CD4-positive, alpha-beta T cell (primary cell): ENCODE results near the gene ARNT2. TPM values are rescaled to one million over a fixed set of nuclear protein-coding genes. Genes with fewer than 3 reads are reported as not detected.

Source experiments
- ATAC-seq: fragments of 200-7000 bp; cut with Tn5 transposase; one replicate; pipeline ENCODE4 v1.10.0; 2022; ENCODE audit warnings: mild to moderate bottlenecking; ENCODE audit not compliant: poor library complexity
- CTCF ChIA-PET: fragments of 350-600 bp; sonication (Branson Sonifier 250); formaldehyde crosslinking; loops from one replicate; lab custom pipeline; 2021; ENCODE audit warnings: antibody characterized with exemption, inconsistent platforms; lab: Charles Lee
- POLR2A ChIA-PET: fragments of 350-600 bp; sonication (Branson Sonifier 250); formaldehyde crosslinking; loops from one replicate; lab custom pipeline; 2021; ENCODE audit warnings: antibody characterized with exemption, inconsistent platforms; lab: Charles Lee
- DNase-seq, 14 experiments: peaks; one replicate each; pipeline ENCODE4 v3.0.0-alpha.2; 2013 to 2020; ENCODE audit warnings: mixed read lengths in 2 of 14
- H3K27ac ChIP-seq, 2 donors: one replicate each; pipeline versions ENCODE4 v1.5.1 to v1.7.0; 2013; ENCODE audit warnings: low read length in 2 of 2, low read depth in 1 of 2, mild to moderate bottlenecking in 1 of 2
- H3K27me3 ChIP-seq, 2 experiments: 1 replicate in 1 of 2; 2 replicates in 1 of 2; pipeline versions ENCODE4 v1.6.1 to v1.7.0; 2013; ENCODE audit warnings: low read length in 2 of 2, control low read depth in 1 of 2, mild to moderate bottlenecking in 1 of 2, moderate library complexity in 1 of 2; ENCODE audit not compliant: insufficient read depth in 2 of 2, control insufficient read depth in 1 of 2
- H3K36me3 ChIP-seq: one replicate; pipeline ENCODE4 v1.6.1; 2013; ENCODE audit warnings: low read length, control low read depth; ENCODE audit not compliant: insufficient read depth
- H3K4me1 ChIP-seq: one replicate; pipeline ENCODE4 v1.6.1; 2013; ENCODE audit warnings: low read length, control low read depth; ENCODE audit not compliant: insufficient read depth
- H3K4me3 ChIP-seq: one replicate; pipeline ENCODE4 v1.5.1; 2013; ENCODE audit warnings: mild to moderate bottlenecking, low read length, moderate library complexity
- H3K9me3 ChIP-seq, 2 experiments: 1 replicate in 1 of 2; 2 replicates in 1 of 2; pipeline versions ENCODE4 v1.6.1 to v1.7.0; 2013; ENCODE audit warnings: low read length in 2 of 2, mild to moderate bottlenecking in 2 of 2, control low read depth in 1 of 2, moderate library complexity in 1 of 2; ENCODE audit not compliant: control insufficient read depth in 1 of 2, insufficient read depth in 1 of 2
- H3K27ac Mint-ChIP-seq: one replicate; pipeline ENCODE4 v1.8.0; 2020; ENCODE audit warnings: mixed read lengths
- H3K27me3 Mint-ChIP-seq: one replicate; pipeline ENCODE4 v1.8.0; 2021; ENCODE audit warnings: mixed read lengths
- H3K36me3 Mint-ChIP-seq: one replicate; pipeline ENCODE4 v1.8.0; 2021; ENCODE audit warnings: low read depth, mixed read lengths
- H3K4me1 Mint-ChIP-seq: one replicate; pipeline ENCODE4 v1.8.0; 2021; ENCODE audit warnings: low read depth, mixed read lengths
- H3K4me3 Mint-ChIP-seq: one replicate; pipeline ENCODE4 v1.8.0; 2020; ENCODE audit warnings: mild to moderate bottlenecking, mixed read lengths
- H3K9me3 Mint-ChIP-seq: one replicate; pipeline ENCODE4 v1.8.0; 2020; ENCODE audit warnings: mixed read lengths
- CTCF ChIP-seq: fragments of 200-600 bp; IDR thresholded peaks from one replicate; pipeline ENCODE4 v1.8.0; 2022; ENCODE audit warnings: antibody characterized with exemption, mild to moderate bottlenecking
- intact Hi-C, 2 experiments: fragments of 100-400 bp; cut with DNase I in 1 of 2; cut with micrococcal nuclease in 1 of 2; formaldehyde crosslinking; loops; one replicate each; pipeline versions ENCODE4 v1.15.1 to v1.9.0; 2023 to 2025; cut with DNase I, micrococcal nuclease
- total RNA-seq, 174 experiments: library from RNA in 2 of 174; stranded (reverse) in 2 of 174; gene quantifications; one replicate each; pipeline ENCODE4 v1.2.3 and lab custom pipeline; 2021 to 2026

Gene ARNT2
- total RNA-seq, 2 experiments from 2014 or later = not detected

DNA sequence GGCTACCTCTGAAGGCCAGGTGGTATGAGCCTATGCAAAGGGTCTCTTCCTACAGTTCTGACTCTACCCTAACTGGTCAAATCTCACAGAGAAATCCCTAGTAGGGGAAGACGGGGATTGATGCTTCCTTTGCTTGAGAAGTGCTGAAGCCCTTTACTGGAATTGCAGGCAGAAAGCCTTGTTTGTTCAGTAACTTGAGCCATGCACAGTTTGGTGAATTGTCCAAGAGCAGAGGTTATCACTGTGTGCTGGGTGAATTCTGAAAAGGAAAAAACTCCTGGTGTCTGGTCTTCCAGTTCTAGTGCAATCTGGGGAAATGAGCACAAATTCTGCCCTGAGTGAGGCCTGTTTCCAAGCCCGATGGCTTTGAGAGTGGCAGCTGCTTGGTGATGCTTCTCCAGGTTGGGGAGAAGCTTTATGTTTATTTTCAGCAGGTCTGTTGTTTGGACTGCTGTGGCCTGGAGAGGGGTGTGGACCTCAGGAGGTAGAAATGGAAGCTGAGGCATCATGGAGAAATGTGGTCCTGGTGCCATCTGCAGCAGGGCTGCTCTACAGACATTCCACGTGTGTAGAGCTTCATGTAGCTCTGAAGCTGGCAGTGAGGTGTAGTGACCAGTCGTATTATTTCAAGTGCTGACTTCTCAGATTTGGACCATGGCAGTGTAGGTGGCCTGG, 60.9 kb downstream of the ARNT2 start:
- no peak for DNase-seq
- H3K27ac ChIP-seq = no peak overlapping the region
- no peak for TF ChIP-seq CTCF
- no peak for ATAC-seq
- no peak overlapping the region for H3K27ac Mint-ChIP-seq
- H3K9me3 ChIP-seq = no peaks in the 10 kb centered on the region
- H3K4me1 ChIP-seq = no peaks in the 10 kb centered on the region
- peaks cover 16% of the 10 kb centered on the region for H3K27me3 Mint-ChIP-seq
- H3K4me1 Mint-ChIP-seq = no peaks in the 10 kb centered on the region
- ChIA-PET CTCF (no interaction called here), POLR2A (interaction anchor here (0.6 kb wide), 1 partner anchor 11 kb away, joined by 3 read pairs; no protein-coding TSS in a partner anchor)
- no peak overlapping the region for H3K4me3 Mint-ChIP-seq
- H3K36me3 Mint-ChIP-seq = no peaks in the 10 kb centered on the region
- intact Hi-C loops = no loop called here
- no peaks in the 10 kb centered on the region for H3K36me3 ChIP-seq
- no peaks in the 10 kb centered on the region for H3K27me3 ChIP-seq
- no peaks in the 10 kb centered on the region for H3K9me3 Mint-ChIP-seq
- H3K4me3 ChIP-seq = no peak overlapping the region

DNA sequence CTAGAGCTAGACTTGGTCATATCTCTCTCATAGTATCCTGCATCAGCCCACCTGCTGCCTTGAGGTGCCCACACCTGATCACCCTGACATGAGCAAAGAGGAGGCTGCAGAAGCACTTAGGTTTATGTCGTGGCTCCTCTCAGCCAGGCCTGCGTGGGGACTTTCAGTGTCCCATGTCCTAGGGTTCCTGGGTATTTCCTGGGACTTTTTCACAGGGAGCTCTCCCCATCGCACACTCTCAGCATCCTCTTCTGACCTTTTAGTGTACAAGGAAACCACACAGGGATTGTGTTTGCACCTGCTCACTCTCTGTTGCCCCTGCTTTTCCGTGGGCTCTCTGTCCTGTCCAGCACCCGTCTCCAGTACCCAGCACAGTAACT, 61.4 kb downstream of the ARNT2 start:
- POLR2A ChIA-PET = no interaction called here
- ATAC-seq = no peak
- Mint-ChIP-seq H3K9me3 (no peaks in the 10 kb centered on the region), H3K27ac (no peak overlapping the region), H3K27me3 (peaks cover 21% of the 10 kb centered on the region), H3K4me3 (no peak overlapping the region), H3K36me3 (no peaks in the 10 kb centered on the region), H3K4me1 (no peaks in the 10 kb centered on the region)
- CTCF ChIA-PET = no interaction called here
- intact Hi-C loops = no loop called here
- no peaks in the 10 kb centered on the region for H3K36me3 ChIP-seq
- H3K27me3 ChIP-seq = no peaks in the 10 kb centered on the region
- H3K4me3 ChIP-seq = no peak overlapping the region
- TF ChIP-seq CTCF = no peak
- no peaks in the 10 kb centered on the region for H3K9me3 ChIP-seq
- H3K4me1 ChIP-seq = no peaks in the 10 kb centered on the region
- DNase-seq = no peak
- H3K27ac ChIP-seq = no peak overlapping the region

DNA sequence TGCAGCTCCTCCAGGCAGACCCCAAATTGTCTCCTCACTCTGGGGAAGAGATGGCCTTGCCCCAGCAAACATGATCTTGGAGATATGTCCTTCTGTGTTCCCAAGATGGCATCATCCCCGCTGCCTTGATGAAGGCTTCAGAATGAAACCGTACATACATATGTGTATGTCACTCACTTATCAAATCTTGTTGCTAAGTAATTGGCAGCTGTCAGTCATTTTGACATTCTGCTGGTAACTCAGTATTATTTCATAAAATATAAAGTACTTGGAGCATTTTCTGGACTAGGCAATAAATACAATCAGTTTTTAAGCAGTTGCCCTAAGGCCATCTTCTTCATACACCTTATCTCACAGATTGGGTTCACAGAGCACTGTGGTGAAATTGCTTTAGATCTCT, 62.4 kb downstream of the ARNT2 start:
- no peaks in the 10 kb centered on the region for H3K4me1 ChIP-seq
- POLR2A ChIA-PET = no interaction called here
- CTCF ChIA-PET = no interaction called here
- DNase-seq = no peak
- ATAC-seq = no peak
- Mint-ChIP-seq H3K27me3 (peaks cover 30% of the 10 kb centered on the region), H3K4me3 (no peak overlapping the region), H3K27ac (no peak overlapping the region), H3K9me3 (no peaks in the 10 kb centered on the region), H3K36me3 (no peaks in the 10 kb centered on the region), H3K4me1 (no peaks in the 10 kb centered on the region)
- no peaks in the 10 kb centered on the region for H3K9me3 ChIP-seq
- H3K27ac ChIP-seq = no peak overlapping the region
- TF ChIP-seq CTCF = no peak
- intact Hi-C loops = no loop called here
- H3K27me3 ChIP-seq = no peaks in the 10 kb centered on the region
- H3K4me3 ChIP-seq = no peak overlapping the region
- H3K36me3 ChIP-seq = no peaks in the 10 kb centered on the region
